Esophagus squamous epithelium (tissue), 4 donors: ENCODE results near the gene GNG8.

ENCODE experiments used
- POLR2A ChIP-seq, 4 donors: fragments of 450-650 bp; IDR thresholded peaks; one replicate each; pipeline ENCODE4 v1.6.1; 2017; ENCODE audit warnings: antibody characterized with exemption in 4 of 4, mild to moderate bottlenecking in 4 of 4, moderate library complexity in 3 of 4
- TF ChIP-seq, protein P1 (sequence below), 6 experiments: fragments of 450-650 bp in 4 of 6; fragments of 200-600 bp in 2 of 6; sonication (generic) in 2 of 6; IDR thresholded peaks; one replicate each; pipeline ENCODE4 v1.5.1; 2016 to 2019; ENCODE audit warnings: antibody characterized with exemption in 6 of 6, mild to moderate bottlenecking in 4 of 6, moderate library complexity in 4 of 6

GRCh38 chr19:46665072-46665471 is 29.1 kb upstream of the GNG8 start:
- TF ChIP-seq, protein P1, sequence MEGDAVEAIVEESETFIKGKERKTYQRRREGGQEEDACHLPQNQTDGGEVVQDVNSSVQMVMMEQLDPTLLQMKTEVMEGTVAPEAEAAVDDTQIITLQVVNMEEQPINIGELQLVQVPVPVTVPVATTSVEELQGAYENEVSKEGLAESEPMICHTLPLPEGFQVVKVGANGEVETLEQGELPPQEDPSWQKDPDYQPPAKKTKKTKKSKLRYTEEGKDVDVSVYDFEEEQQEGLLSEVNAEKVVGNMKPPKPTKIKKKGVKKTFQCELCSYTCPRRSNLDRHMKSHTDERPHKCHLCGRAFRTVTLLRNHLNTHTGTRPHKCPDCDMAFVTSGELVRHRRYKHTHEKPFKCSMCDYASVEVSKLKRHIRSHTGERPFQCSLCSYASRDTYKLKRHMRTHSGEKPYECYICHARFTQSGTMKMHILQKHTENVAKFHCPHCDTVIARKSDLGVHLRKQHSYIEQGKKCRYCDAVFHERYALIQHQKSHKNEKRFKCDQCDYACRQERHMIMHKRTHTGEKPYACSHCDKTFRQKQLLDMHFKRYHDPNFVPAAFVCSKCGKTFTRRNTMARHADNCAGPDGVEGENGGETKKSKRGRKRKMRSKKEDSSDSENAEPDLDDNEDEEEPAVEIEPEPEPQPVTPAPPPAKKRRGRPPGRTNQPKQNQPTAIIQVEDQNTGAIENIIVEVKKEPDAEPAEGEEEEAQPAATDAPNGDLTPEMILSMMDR (IDR thresholded peaks at IDR 0.05) = no peak
- no peak for TF ChIP-seq POLR2A (IDR thresholded peaks at IDR 0.05)
